HG03565 (cell line): ENCODE data around the gene NEXMIF.
"Not testable (repeated sequence)": the region's sequence is repeated elsewhere in the genome, so short reads cannot be mapped to it uniquely, and the experiment has no call there.

Source experiments
- ATAC-seq: cut with Tn5 transposase; IDR thresholded peaks from one replicate; pipeline ENCODE4 v1.9.1; 2021; ENCODE audit warnings: mild to moderate bottlenecking, moderate library complexity; ENCODE audit not compliant: unreplicated experiment

The NEXMIF gene

DNA sequence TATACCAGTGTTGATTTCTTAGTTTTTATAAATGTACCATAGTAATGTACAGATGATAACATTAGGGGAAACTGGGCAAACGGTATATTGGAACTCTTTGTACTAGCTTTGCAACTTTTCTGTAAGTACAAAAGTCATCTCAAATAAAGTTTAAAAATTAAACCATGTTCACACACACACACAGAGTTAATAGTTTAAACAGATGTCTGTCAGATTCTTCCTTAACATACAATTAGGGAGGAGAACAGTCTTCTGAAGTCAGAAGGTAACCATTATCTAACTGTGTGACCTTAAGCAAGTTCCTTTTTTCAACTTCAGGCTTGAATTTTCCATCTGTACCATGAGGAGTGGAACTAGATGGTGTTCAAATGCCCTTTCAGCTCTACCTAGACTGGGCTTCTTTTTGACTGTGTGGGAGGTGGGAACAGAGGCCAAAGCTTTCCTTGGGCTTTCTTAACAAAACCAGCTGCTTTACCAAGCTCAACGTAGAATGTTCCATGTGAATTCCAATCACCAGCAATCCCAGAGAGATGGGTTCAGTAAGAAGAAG is 127.8 kb downstream of the NEXMIF start:
- no peak for ATAC-seq

DNA sequence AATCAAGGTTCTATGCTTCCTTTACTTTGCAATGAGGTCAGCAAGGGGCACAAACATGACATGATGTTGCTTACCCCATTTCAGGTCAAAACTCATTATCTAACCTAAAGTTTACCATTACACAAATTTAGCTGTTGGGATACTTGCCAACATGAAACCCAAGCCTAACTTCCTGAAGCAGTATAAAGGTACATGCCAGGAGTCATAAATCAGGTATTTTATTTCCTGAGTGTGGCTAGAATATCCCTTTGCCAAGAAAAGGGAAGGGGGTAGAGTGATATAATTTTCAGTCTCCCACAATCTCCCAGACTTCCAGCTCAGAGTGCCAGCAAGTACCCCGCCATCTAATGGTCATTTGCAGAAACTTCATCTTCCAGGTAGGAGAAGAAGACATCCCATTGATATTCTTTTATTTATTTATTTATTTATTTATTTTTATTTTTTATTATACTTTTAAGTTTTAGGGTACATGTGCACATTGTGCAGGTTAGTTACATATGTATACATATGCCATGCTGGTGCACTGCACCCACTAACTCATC is 136.6 kb downstream of the NEXMIF start:
- no peak for ATAC-seq

DNA sequence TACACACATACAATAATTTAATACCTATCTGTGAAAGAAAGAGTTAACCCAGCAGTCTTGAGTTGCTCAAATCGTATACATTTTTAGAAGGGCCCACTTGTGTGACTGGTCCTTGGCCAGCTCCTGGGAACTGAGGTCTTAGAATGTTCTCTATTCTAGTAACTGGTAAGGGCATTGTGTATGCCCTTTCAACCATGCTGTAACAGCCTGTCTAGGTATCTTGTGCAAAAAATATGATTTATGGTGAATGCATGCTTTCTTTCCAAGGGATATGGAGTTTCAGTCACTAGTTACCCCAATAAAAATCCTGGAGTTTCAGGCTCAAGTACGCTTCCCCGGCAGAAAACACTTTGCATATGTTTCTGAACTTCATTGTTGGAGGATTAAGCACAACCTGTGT is 140.6 kb downstream of the NEXMIF start:
- ATAC-seq: no peak

DNA sequence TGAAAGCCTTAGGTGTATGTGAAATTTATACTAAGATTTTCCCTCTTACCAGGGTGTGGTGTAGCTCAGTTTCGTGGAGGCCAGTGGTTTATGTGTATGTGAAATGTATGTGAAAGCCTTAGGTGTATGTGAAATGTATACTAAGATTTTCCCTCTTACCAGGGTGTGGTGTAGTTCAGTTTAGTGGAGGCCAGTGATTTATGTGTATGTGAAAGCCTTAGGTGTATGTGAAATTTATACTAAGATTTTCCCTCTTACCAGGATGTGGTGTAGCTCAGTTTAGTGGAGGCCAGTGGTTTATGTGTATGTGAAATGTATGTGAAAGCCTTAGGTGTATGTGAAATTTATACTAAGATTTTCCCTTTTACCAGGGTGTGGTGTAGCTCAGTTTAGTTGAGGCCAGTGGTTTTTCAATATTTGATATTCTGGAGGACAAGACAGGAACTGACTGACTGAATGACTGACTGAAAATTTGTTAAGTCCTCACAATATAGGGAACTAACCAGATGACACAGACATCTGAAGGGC is 143.7 kb downstream of the NEXMIF start:
- peak; percentile 70 for ATAC-seq

DNA sequence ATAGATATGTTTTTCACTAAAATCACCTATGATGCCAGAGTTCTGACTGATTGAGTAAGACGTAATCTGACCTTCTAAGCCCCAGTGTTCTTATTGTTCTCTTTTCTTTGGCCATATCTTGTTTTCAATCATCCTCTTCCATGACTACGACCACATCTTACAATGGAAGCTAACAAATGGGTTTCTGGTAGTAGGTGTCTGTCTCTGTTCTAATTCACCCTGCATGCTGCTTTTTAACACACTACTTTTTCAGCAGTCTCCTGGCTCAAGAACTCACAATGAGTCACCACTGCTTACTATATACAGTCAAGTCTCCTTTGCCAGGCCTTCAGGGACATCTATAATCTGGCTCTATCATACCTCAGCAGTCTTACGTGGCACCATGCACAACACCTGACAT is 146.1 kb downstream of the NEXMIF start:
- peak; percentile 31 for ATAC-seq

DNA sequence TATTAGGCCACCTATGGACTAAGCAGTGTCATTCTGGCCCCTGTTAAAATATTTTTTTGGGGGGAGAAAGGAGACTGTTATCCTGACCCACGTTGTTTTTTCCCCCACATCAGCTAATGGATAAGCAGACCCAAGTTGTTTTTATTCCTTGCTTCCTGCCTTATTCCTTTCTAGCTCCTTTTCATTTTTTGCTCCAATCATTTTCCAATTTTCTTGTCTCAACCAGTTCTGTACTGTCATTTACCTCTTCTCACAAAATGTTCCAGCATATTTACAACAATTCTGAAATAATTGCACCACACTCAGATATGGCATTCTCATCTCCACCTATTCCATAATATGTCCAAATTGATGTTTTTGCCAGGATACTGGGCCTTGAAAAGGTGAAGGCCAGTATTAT is 150.3 kb downstream of the NEXMIF start:
- ATAC-seq: no peak

DNA sequence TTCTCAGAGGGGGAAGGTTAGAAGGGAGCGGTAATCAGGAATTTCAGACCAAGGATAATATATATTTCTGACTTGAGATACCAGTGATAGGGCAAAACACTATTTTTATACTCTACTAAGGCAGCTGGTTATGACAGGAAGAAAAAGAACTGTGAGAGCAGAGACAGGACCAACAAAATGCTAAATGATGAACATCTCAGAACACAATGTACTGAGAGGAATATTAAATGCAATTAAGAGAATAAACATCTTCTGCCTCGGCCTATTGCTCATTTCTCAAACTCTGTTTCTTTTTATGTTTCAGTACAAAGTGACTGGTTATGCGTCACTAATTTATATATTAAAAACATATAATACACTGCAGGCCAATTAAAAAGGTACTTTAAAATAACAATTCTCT is 188.8 kb downstream of the NEXMIF start:
- ATAC-seq: no peak

DNA sequence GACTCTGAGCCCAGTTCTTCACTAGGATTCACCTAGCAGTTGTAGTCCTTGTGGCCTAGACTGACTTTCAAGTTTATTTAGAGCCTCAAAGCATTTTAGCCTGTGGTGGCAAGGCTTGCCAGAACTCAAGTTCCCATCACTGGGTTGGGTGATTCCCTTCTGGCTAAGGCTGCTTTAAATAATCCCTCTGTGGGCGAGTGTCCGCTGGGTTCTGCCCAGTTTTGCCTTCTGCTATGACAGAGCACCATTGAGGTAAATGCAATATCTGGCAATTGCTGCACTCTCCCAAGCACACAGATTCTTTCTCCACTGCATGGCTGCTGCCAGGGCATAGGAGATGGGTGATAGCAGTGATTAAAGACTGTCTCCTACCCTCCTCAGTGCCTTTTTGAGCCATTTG is 220.0 kb downstream of the NEXMIF start:
- no peak for ATAC-seq

DNA sequence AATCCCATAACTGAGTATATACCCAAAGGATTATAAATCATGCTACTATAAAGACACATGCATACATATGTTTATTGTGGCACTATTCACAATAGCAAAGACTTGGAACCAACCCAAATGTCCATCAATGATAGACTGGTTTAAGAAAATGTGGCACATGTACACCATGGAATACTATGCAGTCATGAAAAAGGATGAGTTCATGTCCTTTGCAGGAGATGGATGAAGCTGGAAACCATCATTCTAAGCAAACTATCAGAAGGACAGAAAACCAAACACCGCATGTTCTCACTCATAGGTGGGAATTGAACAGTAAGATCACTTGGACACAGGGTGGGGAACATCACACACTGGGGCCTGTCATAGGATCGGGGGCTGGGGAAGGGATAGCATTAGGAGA is 223.9 kb downstream of the NEXMIF start:
- ATAC-seq: not testable (repeated sequence)

DNA sequence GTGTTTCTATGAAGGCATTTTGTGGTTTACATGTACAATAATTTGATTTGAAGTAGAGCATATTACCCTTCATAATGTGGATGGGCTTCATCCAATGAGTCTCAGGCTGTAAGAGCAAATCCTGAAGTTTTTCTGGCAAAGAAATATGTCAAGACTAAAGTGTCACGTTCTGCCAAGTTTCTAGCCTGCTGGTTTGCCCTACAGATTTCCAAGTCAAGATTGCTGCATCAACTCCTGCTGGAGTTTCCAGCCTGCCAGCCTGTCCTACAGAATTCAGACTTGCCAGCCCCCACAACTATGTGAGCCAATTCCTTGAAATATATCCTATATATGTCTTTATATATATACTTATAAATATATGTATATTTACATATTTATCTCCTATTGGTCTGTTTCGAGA is 240.8 kb downstream of the NEXMIF start:
- ATAC-seq: no peak
